Esophagus squamous epithelium (tissue), 5 donors: ENCODE results near the gene PJVK. TPM values are rescaled to one million over a fixed set of nuclear protein-coding genes. Genes with fewer than 3 reads are reported as not detected.
"Not testable (repeated sequence)": the region's sequence is repeated elsewhere in the genome, so short reads cannot be mapped to it uniquely, and the experiment has no call there.

Source experiments
- DNase-seq: peaks from one replicate; lab custom pipeline; 2025; lab: John Stamatoyannopoulos, UW
- H3K27ac ChIP-seq, 4 donors: fragments of 200-600 bp; sonication (generic); one replicate each; pipeline ENCODE4 v1.5.1; 2016 to 2019; ENCODE audit warnings: mild to moderate bottlenecking in 1 of 4
- H3K27me3 ChIP-seq, 4 donors: fragments of 200-600 bp; sonication (generic); 1 replicate in 3 of 4; 2 replicates in 1 of 4; pipeline versions ENCODE4 v1.5.1 to v1.6.0; 2017 to 2021; ENCODE audit warnings: antibody characterized with exemption in 1 of 4
- H3K36me3 ChIP-seq, 3 donors: fragments of 200-600 bp; sonication (generic); one replicate each; pipeline ENCODE4 v1.5.1; 2016 to 2019
- H3K4me1 ChIP-seq, 3 donors: fragments of 200-600 bp; sonication (generic); one replicate each; pipeline ENCODE4 v1.5.1; 2017 to 2019
- H3K4me3 ChIP-seq, 4 donors: fragments of 200-600 bp; sonication (generic); 1 replicate in 3 of 4; 2 replicates in 1 of 4; pipeline ENCODE4 v1.5.1; 2016 to 2019; ENCODE audit warnings: mild to moderate bottlenecking in 2 of 4, moderate library complexity in 1 of 4
- H3K9me3 ChIP-seq, 3 donors: fragments of 200-600 bp; sonication (generic); one replicate each; pipeline ENCODE4 v1.5.1; 2016 to 2019
- CTCF ChIP-seq, 6 experiments: fragments of 450-650 bp in 4 of 6; fragments of 200-600 bp in 2 of 6; sonication (generic) in 2 of 6; IDR thresholded peaks; one replicate each; pipeline ENCODE4 v1.5.1; 2016 to 2019; ENCODE audit warnings: antibody characterized with exemption in 6 of 6, mild to moderate bottlenecking in 4 of 6, moderate library complexity in 4 of 6
- POLR2A ChIP-seq, 4 donors: fragments of 450-650 bp; IDR thresholded peaks; one replicate each; pipeline ENCODE4 v1.6.1; 2017; ENCODE audit warnings: antibody characterized with exemption in 4 of 4, mild to moderate bottlenecking in 4 of 4, moderate library complexity in 3 of 4
- WGBS, 2 donors: methylation state at CpG; one replicate each; pipeline ENCODE4 v1.1.5; 2018; 5-methylcytosine and 5-hydroxymethylcytosine counted together
- intact Hi-C: fragments of 100-400 bp; cut with DNase I; formaldehyde crosslinking; loops from one replicate; pipeline ENCODE4 v1.15.0; 2022
- total RNA-seq, 4 donors: library from RNA; depleted of rRNA; stranded (reverse); fragments of >200 nt; gene quantifications; one replicate each; pipeline ENCODE4 v1.1.0, GENCODE V29; 2016
- donor health status: DM: yes; HTN: yes; CAD: no.

Gene PJVK
- total RNA-seq, 4 donors from 2014 or later: 0.35 to 3.4 (median 1.1) TPM; not detected in 1

GRCh38 chr2:178422097-178422496 is 29.1 kb upstream of the PJVK start:
- H3K4me1 ChIP-seq: peaks cover 0 to 20% (median 5%) of the 10 kb centered on the region in 3 donors
- H3K27me3 ChIP-seq: no peaks in the 10 kb centered on the region
- peaks cover 0 to 4% (median 0%) of the 10 kb centered on the region in 3 donors for H3K9me3 ChIP-seq
- no peak for DNase-seq
- WGBS, 2 donors: 54 to 71% methylated on average over 3 of the region's 3 CpGs
- no peak overlapping the region for H3K27ac ChIP-seq
- H3K4me3 ChIP-seq: no peak overlapping the region
- intact Hi-C loops: no loop called here
- H3K36me3 ChIP-seq: peaks cover 0 to 8% (median 0%) of the 10 kb centered on the region in 3 donors
- TF ChIP-seq CTCF (IDR thresholded peaks at IDR 0.05) (no peak), POLR2A (IDR thresholded peaks at IDR 0.05) (no peak)

GRCh38 chr2:178423746-178424145 is 27.4 kb upstream of the PJVK start:
- H3K4me3 ChIP-seq, H3K9me3 ChIP-seq, intact Hi-C loops, H3K4me1 ChIP-seq, H3K27me3 ChIP-seq, DNase-seq, H3K27ac ChIP-seq: not testable (repeated sequence)
- H3K36me3 ChIP-seq: peaks cover 0 to 19% (median 0%) of the 10 kb centered on the region in 3 donors
- 80 to 85% methylated on average over 5 of the region's 5 CpGs for WGBS, 2 donors

GRCh38 chr2:178425255-178425827 is 25.8 kb upstream of the PJVK start:
- DNase-seq: no peak
- 92 to 93% methylated on average over 4 of the region's 4 CpGs for WGBS, 2 donors
- no peak for TF ChIP-seq CTCF (IDR thresholded peaks at IDR 0.05)
- no peak for TF ChIP-seq POLR2A (IDR thresholded peaks at IDR 0.05)
- Histone ChIP-seq H3K27ac (no peak overlapping the region), H3K4me1 (no peaks in the 10 kb centered on the region), H3K4me3 (no peak overlapping the region), H3K36me3 (peaks cover 0 to 35% (median 0%) of the 10 kb centered on the region in 3 donors), H3K9me3 (peaks cover 0 to 4% (median 0%) of the 10 kb centered on the region in 3 donors), H3K27me3 (no peaks in the 10 kb centered on the region)
- intact Hi-C loops: no loop called here

- 67 to 87% methylated on average over 1 to 3 of the region's 3 CpGs for WGBS, 2 donors
- Histone ChIP-seq H3K4me1 (no peaks in the 10 kb centered on the region), H3K9me3 (peaks cover 0 to 4% (median 0%) of the 10 kb centered on the region in 3 donors), H3K36me3 (peaks cover 0 to 46% (median 0%) of the 10 kb centered on the region in 3 donors), H3K4me3 (no peak overlapping the region), H3K27me3 (no peaks in the 10 kb centered on the region), H3K27ac (no peak overlapping the region)
- TF ChIP-seq CTCF (IDR thresholded peaks at IDR 0.05): no peak
- TF ChIP-seq POLR2A (IDR thresholded peaks at IDR 0.05): no peak
- intact Hi-C loops: no loop called here
- no peak for DNase-seq
Observed at GRCh38 chr2:178426388-178426787, 24.8 kb upstream of the PJVK start.

GRCh38 chr2:178427458-178427857 is 23.7 kb upstream of the PJVK start:
- no peak overlapping the region for H3K27ac ChIP-seq
- intact Hi-C loops: no loop called here
- peaks cover 0 to 57% (median 4%) of the 10 kb centered on the region in 3 donors for H3K36me3 ChIP-seq
- no peaks in the 10 kb centered on the region for H3K4me1 ChIP-seq
- no peak for DNase-seq
- H3K27me3 ChIP-seq: no peaks in the 10 kb centered on the region
- no peak for TF ChIP-seq CTCF (IDR thresholded peaks at IDR 0.05)
- TF ChIP-seq POLR2A (IDR thresholded peaks at IDR 0.05): no peak
- peaks cover 0 to 4% (median 0%) of the 10 kb centered on the region in 3 donors for H3K9me3 ChIP-seq
- H3K4me3 ChIP-seq: no peak overlapping the region
- 84 to 93% methylated on average over 2 of the region's 2 CpGs for WGBS, 2 donors
